Activated CD4-positive, CD25-positive, alpha-beta regulatory T cell (primary cell): ENCODE results near the gene IFNB1.
A peak's percentile ranks its signal among the peaks of the same experiment; 100 is the strongest.

Experiments used
- DNase-seq, 4 experiments: peaks; one replicate each; lab custom pipeline; 2025; lab: John Stamatoyannopoulos, UW

The IFNB1 gene

GRCh38 chr9:21070171-21070571, 7.6 kb downstream of the IFNB1 start:
- no peak for DNase-seq

- DNase-seq: no peak
Observed at GRCh38 chr9:21060919-21061561, 16.7 kb downstream of the IFNB1 start.

GRCh38 chr9:21056931-21057330, 20.8 kb downstream of the IFNB1 start:
- no peak for DNase-seq

GRCh38 chr9:21053851-21054250, 23.9 kb downstream of the IFNB1 start:
- no peak for DNase-seq

GRCh38 chr9:21047281-21047691, 30.5 kb downstream of the IFNB1 start:
- DNase-seq: no peak

GRCh38 chr9:21043841-21044240, 33.9 kb downstream of the IFNB1 start:
- DNase-seq: no peak

GRCh38 chr9:21042466-21042865, 35.3 kb downstream of the IFNB1 start:
- DNase-seq: no peak

- no peak for DNase-seq
Observed at GRCh38 chr9:21039302-21039701, 38.4 kb downstream of the IFNB1 start.

- no peak for DNase-seq
Observed at GRCh38 chr9:21037278-21037677, 40.5 kb downstream of the IFNB1 start.

- no peak for DNase-seq
Observed at GRCh38 chr9:21031808-21032183, 45.9 kb downstream of the IFNB1 start.

- DNase-seq: peak; percentile 19 to 54 (median 40)
Observed at GRCh38 chr9:21031091-21031807, 46.5 kb downstream of the IFNB1 start, which contains the start of gene HACD4. Gene HACD4 (minus strand): TSS chr9:21031640. CDS start chr9:21031590, 50 bp downstream.

- no peak for DNase-seq
Observed at GRCh38 chr9:21030389-21031035, 47.2 kb downstream of the IFNB1 start.

GRCh38 chr9:21029661-21030060, 48.1 kb downstream of the IFNB1 start:
- DNase-seq: no peak

- DNase-seq: no peak
Observed at GRCh38 chr9:21028466-21028865, 49.3 kb downstream of the IFNB1 start.

GRCh38 chr9:21027295-21027694, 50.4 kb downstream of the IFNB1 start:
- DNase-seq: no peak
